HEK293 (cell line): Measurements from ENCODE around the gene AMOTL1.

Source experiments
- CTCF ChIP-seq: fragments of 450-650 bp; formaldehyde crosslinking; IDR thresholded peaks from 2 replicates; pipeline ENCODE4 v1.5.1; 2016; ENCODE audit warnings: missing biosample characterization, missing genetic modification characterization
- HOXA7 ChIP-seq: sonication (generic); formaldehyde crosslinking; IDR thresholded peaks from 2 replicates; pipeline ENCODE4 v1.8.1; 2022; ENCODE audit warnings: missing genetic modification reagents, borderline replicate concordance
- KLF9 ChIP-seq: fragments of 450-650 bp; formaldehyde crosslinking; IDR thresholded peaks from 2 replicates; pipeline ENCODE4 v1.5.1; 2016; ENCODE audit warnings: missing biosample characterization, missing genetic modification characterization, low read depth
- PBX3 ChIP-seq: sonication (generic); formaldehyde crosslinking; IDR thresholded peaks from 2 replicates; pipeline ENCODE4 v1.8.1; 2022; ENCODE audit warnings: mild to moderate bottlenecking, moderate library complexity, missing genetic modification reagents
- YY1 ChIP-seq: fragments of 450-650 bp; formaldehyde crosslinking; IDR thresholded peaks from 2 replicates; pipeline ENCODE4 v1.5.1; 2018; ENCODE audit warnings: missing biosample characterization, missing genetic modification characterization
- ZNF148 ChIP-seq: fragments of 450-650 bp; formaldehyde crosslinking; IDR thresholded peaks from 2 replicates; pipeline ENCODE4 v1.5.0; 2017; ENCODE audit warnings: missing biosample characterization, missing genetic modification characterization, borderline replicate concordance
- ZNF18 ChIP-seq: fragments of 450-650 bp; formaldehyde crosslinking; IDR thresholded peaks from 2 replicates; pipeline ENCODE4 v1.5.1; 2016; ENCODE audit warnings: missing biosample characterization, missing genetic modification characterization
- ZNF23 ChIP-seq: fragments of 450-650 bp; formaldehyde crosslinking; IDR thresholded peaks from 2 replicates; pipeline ENCODE4 v1.5.1; 2016; ENCODE audit warnings: missing biosample characterization, missing genetic modification characterization, borderline replicate concordance
- ZNF624 ChIP-seq: fragments of 450-650 bp; formaldehyde crosslinking; IDR thresholded peaks from 2 replicates; pipeline ENCODE4 v1.5.1; 2017; ENCODE audit warnings: missing biosample characterization, missing genetic modification characterization
- ZNF776 ChIP-seq: fragments of 450-650 bp; formaldehyde crosslinking; IDR thresholded peaks from 2 replicates; pipeline ENCODE4 v1.5.0; 2017; ENCODE audit warnings: missing biosample characterization, missing genetic modification characterization, borderline replicate concordance
- ZNF777 ChIP-seq: fragments of 450-650 bp; formaldehyde crosslinking; IDR thresholded peaks from 2 replicates; pipeline ENCODE4 v1.5.1; 2017; ENCODE audit warnings: missing biosample characterization, missing genetic modification characterization, borderline replicate concordance

GRCh38 chr11:94767291-94767690 is 865 bp upstream of the AMOTL1 start:
- TF ChIP-seq CTCF (tag by site-specific recombination) (no peak), HOXA7 (CRISPR knock-in tag) (no peak), ZNF776 (tag by site-specific recombination) (no peak), PBX3 (CRISPR knock-in tag) (no peak), ZNF23 (tag by site-specific recombination) (no peak), ZNF624 (no peak), KLF9 (no peak), ZNF18 (tag by site-specific recombination) (no peak), ZNF148 (tag by site-specific recombination) (no peak), ZNF777 (tag by site-specific recombination) (no peak), YY1 (tag by site-specific recombination) (no peak)
